ENCODE measurements around the gene VAX1.
"Not testable (repeated sequence)": the region's sequence is repeated elsewhere in the genome, so short reads cannot be mapped to it uniquely, and the experiment has no call there.

Gene VAX1, protein sequence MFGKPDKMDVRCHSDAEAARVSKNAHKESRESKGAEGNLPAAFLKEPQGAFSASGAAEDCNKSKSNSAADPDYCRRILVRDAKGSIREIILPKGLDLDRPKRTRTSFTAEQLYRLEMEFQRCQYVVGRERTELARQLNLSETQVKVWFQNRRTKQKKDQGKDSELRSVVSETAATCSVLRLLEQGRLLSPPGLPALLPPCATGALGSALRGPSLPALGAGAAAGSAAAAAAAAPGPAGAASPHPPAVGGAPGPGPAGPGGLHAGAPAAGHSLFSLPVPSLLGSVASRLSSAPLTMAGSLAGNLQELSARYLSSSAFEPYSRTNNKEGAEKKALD

DNA sequence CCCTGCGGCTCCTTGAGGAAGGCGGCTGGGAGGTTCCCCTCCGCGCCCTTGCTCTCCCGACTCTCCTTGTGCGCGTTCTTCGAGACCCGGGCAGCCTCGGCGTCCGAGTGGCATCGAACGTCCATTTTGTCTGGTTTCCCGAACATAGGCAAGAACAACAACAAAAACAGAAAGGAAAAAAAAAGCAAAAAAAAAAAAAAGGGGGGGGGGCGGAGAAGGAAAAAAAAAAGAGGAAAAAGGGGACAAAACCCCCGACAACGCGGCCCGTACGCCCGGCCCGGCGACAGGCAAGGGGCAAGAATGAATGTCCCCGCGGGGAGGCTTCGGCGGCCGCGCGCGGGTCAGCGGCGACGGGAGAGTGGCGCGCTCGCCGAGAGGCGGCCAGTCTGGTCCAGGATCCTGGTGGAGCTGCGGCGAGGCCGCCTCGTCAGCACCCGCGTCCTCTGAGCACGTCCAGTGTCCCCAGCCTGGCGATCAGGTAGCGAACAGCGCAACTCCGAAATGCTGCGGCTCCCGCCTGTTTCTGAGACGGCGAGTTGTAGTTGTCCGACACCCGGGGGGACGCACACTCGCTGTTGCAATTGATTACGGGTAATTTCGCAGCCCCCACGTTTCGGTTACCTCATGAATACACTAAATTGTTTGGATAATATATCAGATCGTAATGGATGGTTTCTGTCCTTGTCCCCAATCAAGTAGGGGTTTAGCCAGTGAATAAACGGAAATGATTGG is at the start of gene VAX1:
Gene VAX1 (minus strand): TSS at position 360 of the 732 bp plus-strand sequence. CDS start 214 bp downstream, at position 146.
- DNase-seq = peak; percentile 5

DNA sequence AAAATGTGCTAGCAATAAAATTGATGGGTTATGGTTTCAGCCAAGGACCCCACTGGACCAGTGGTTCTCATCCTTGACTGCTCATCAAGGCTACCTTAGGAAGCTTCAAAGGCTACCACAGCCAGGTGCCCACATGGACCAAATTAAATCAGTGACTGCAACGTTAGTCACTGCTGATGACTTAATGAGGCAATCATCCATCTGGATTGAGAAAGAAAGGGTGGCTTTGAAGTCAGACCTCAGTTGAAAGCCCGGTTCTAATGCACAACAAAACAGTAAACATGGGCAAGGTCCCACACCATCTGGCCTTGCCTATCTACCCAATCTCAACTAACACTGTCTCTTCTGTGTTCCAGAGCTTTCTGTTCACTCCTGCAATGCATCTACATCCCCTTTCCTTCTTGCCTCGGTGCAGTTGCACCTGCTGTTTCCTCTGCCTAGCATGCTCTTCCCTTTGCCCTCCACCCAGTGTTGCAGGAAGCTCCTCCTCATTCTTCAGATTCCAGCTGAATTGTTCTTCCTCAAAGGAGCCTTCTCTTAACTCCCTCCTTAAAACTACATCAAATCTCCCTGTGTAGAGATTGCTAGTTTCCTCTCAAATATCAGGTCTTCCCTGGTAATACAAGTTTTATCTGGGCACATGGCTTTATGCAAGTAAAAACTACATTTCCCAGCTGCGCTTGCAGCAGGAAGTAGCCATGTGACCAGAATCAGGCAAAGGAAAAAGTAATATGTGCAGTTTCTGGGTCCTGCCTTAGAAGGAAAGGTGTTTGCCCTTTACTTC is 49.0 kb upstream of the VAX1 start:
- DNase-seq = no peak

DNA sequence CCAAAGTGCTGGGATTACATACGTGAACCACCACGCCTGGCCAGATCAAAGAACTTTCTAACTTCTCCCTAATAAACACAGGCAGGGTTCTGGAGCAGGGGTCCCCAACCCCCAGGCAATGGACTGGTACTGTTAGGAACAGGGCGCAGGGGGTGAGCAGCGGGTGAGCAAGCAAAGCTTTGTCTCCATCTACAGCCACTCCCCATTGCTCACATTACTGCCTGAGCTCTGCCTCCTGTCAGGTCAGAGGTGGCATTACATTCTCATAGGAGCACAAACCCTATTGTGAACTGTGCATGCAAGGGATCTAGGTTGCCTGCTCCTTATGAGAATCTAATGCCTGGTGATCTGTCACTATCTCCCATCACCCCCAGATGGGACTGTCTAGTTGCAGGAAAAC is 47.7 kb upstream of the VAX1 start:
- not testable (repeated sequence) for DNase-seq

DNA sequence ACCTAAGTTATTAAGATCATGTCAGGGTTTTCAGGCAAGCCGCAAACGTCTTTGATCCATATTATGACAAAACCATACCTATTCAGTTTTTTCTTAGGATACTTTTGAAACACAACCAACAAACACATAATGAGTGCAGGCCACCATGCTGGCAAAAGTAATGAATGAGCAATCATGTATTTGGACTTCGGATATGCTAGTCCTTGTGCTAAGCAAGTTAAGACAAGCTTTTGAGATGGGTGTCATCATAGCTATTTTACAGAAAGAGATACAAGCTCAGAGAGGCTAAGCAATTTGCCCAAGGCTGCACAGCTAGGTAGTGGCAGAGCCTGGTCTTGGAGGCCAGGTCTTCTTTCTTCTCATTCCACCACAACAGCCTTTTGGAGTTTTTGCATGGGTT is 46.8 kb upstream of the VAX1 start:
- no peak for DNase-seq

DNA sequence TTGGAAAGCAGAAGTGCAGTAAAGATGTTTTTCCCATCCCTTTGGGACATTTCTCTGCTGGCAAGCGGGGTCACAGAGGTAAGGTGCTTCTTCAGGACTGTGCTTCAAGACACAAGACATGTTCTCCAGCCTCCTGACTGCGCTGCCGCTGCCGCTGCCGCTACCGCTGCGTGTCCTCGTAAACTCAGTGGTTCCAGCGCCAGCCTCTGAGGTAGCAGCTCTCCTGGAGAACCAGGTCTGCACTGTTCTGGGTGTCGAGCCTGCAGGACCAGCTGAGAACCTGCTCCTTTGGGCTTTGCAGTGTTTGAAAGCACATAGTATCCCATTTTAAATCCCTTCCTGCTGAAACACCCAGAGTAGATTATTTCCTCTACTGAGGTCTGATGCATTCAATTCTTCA is 46.2 kb upstream of the VAX1 start:
- DNase-seq = no peak

DNA sequence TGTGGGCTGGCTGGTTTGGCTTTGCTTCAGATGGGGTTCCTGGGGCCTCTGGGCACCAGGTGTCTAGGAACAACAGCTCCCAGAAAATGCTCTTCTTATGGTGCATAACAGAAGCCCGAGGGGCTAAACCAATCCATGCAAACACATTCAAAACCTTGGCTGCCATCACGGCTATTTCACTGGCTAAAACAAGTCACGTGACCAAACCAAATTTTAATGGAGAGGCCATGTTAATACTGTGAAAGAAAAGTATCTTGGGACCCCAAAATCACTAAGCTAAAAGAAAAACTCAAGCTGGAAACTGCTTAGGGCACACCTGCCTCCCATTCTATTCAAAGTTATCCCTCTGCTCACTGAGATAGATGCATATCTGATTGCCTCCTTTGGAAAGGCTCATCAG is 40.1 kb upstream of the VAX1 start:
- no peak for DNase-seq

DNA sequence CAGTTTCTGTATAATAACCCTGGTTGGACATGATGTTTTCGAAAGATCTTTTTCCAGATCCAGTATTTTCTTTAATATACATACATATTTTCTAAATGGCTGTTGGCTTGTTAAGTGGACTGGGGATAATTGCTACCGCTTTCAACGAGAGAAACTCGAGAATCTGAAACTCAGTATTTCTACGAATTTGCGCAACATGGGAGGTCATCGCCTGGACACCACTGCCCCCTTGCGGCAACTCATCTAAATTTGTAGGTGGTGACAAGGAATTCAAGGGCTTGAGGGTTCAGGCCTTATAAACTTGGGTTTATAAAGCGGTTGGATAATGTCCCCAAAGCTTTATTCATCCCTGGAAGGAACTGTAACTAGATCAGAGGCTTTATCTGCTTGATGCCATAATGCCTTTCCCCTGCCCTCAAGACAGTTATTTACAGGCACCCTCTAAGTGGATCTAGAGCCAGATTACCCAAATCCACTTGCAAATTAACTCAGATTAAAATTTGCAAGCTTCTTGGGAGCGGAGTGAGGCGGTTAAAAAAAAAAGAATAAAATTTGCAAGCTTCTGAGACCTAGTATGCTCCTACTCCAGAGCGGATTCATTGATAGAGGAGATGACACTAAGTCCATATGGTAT is 37.9 kb upstream of the VAX1 start:
- peak; percentile 86 for DNase-seq

DNA sequence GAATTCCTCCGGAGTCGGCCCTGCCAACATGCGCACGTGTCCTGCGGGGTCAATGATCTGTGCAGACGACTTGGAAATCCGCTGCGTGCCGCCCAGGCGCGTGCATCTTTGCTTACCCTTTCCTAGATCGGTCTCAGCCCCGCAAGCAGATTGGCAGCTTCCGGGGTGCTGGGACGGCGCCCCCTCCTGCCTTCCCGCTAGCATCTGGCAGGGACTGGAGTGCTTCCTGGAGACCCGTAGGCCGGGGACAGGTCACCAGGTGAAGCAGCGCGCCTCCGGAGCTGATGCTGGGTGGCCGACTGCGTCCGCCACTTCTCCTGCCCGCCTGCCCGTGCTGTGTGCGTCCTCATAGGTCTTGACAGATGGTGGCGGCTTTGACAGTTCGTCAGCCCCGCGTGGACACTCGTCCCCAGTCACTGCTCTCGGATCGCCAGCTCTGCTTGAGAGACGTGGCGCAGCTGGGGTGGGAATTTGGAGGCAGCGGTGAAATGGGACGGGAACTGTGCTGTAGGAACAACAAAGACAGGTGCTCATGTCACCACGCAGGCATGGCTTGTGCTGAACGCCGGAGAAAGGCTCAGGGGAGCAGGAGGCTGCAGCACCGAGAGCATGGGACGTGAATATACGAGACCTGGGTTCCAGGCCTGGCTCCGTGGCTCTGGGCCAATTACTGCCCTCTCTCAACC is 37.3 kb upstream of the VAX1 start:
- no peak for DNase-seq

DNA sequence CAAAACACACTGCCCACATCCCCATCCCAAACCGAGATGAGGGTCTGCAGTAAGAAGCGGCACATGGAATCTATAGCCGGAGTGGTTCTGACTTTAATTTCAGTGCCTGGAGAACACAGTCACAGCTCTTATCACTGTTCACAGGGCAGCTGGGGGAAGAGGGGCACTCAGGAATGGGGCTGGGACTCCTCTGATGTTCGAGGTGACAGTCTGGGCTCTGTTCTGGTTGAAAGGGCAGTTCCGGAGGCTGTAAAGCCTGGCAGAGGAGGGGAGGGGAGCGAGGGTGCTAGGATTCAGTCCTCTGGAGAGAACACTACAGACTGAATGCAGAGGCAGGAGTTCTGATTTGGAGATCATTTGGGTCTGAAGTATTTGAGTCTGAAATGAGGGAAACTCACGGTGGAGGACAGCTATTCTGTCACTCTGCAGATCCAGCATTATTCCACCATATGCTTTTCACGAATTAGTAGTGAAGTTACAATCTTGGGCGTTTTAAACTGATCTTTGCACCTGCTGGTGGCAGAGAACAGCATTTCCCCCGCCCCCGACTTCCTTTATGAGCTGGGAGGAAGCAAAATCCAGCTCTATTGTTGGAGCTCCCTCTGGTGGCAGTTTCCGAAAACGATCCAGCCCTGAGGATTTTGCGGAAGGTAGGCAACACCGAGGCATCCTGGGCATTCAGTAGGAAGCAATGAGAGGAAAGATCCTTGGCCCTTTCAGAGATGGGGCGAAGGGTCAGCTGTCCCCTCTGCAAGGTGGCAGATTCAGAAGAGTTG is 36.6 kb upstream of the VAX1 start:
- DNase-seq = peak; percentile 91

DNA sequence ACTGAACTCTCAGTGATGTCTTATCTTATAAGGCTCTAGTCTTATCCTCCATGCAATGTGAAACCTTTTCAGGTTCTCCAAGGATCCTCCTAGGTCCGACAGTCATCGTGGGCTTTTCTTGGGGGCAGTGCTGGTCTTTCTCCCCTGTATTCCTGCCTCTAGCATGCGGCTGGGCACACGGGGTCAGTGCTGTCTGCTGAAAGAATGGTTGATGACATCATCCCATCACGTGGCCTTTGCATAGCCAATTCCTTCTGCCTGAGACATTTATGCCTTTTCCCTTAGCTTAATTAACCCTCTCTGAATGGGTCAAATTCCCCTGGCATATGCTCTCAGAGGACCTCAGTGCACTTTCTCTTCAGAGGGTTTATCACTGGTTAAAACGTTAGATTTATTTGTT is 32.2 kb upstream of the VAX1 start:
- DNase-seq = no peak

DNA sequence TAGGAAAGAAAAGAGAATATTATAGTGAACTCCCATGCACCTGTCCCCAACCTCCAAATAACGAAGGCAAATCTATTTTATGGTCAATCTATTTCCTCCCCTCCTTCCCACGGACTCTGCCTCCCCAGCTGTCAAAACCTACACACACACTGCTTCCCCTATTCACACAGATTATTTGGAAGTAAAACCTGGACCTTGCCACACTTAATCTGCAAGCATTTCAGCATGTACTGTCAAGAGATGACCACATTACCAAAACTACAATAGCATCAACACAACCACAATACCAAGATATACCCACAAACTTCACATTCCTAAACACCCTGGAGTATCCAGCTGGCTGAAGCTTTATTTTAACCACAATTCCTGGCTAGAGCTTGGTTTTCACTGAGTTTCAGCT is 31.4 kb upstream of the VAX1 start:
- no peak for DNase-seq

DNA sequence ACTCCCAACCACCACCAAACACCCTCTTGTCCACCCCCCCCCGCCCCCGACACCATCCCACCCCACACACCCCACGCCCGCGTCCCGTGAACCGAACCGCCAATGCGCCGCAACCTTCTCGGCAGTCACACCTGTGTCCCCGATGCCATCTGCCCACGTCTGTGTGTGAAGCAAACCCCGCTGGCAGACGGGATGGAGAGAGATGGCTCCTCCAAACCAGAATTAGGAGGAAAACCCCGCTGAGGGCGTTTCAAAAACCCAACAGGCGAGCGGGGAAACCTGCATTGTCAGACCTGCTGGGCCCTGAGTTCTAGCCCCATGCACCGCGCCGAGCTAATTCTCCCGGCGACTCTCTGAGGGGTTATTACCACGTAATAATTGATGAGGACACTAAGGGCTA is 30.7 kb upstream of the VAX1 start:
- peak; percentile 8 for DNase-seq

DNA sequence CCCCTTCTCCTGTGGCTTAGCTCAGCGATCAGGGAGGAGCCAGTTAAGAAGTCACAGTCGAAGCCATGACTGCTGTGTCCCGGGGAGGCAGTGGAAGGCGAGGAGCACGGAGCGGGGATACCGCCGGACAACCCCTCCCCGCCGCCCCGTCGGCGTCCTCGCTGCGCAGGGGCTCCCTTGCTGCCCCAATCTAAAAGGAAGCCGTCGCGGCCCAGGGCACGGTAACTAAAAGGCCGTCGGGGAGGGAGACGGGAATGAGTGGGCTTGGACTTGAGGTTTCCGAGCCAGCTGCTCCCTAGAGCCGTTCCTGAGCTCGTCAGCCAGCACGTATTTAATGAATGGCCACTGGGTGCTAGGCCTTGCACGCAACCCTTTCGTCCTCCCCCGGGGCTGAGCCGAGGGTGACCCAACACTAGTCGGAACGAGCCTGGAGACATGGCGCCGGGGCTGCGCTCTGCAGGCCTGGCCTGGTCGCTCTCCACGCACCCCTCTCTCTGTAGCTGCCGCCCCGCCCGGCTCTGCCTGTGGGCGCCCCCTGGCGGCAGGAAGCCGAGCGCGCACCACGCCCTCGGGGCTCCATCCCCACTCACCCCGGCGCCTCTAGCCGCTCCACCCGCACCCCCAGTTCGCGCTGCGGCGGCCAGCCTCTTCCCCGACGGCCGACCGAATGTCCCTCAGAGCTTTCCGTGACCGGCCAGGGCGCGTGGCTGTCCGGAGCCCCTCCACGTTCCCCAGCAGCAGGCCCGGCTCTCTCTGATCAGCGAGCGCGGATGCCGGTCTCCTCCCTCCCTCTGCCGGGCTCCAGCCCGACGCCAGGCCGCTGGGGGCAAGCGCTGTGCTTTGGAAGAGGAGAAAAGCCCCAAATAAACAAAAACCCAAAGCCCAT is 30.0 kb upstream of the VAX1 start:
- DNase-seq = peak; percentile 80

DNA sequence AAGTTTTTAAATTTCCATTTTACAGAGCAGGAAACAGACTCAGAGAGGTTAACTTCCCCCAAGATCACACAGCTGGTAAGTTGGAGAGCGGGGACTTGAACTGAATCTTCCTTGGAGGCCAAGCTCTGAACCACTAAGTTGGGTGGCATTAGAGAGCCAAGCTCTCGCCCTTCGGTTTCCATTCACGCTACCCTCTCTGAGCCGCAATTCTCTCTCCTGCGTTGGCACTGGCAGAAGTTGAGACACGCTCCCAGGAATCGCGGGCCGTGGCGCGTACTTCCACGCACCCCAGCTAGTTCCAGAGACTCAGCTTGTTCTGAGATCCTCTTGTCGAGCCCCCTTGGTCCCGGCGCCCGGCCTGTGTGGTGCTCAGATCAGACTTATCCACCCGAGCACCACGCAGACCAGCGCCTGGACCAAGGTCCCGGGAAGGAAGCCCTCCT is 29.3 kb upstream of the VAX1 start:
- DNase-seq = peak; percentile 7

DNA sequence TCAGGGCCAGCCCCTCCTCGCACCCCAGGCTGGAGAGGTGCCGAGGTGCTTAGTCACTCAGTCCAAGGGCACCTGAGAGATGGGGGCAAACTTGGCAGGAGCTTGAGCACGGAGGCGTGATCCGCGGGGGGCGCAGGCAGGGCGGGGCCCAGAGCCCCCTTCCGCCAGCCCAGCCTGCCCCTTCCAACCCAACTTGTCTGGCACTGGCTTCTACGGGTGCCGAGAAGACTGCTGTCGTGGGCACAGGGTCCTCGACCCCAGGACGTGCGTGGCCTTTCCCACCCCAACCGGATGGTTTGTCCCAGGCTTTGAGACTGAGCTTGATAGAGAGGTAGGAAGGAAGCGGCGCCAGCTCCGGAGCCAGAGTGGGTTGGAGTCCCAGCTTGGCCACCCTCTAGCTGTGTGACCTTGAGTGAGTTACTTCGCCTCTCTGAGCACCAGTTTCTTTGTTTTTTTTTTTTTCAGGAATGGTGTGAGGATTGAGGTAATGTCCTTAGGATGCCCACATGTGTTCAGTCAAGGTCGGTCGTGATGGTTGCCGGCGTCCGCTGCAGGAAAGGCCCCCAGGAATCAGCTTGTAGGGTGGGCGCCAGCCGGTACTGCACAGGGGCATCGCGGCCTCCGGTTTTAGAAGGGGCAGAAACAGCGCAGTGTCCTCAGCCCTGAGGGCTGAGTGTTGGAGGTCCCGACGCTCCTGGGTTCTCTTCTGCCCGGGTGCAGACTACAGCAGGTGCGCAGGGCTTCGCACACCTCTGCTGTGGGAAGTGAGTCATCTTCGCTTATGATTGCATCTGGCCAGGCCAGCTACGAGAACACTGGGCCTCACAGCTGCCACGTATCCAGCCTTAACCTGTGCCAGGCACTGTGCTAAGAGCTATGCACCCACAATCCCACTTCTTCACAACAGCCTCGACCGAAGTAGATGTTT is 28.6 kb upstream of the VAX1 start:
- DNase-seq = peak; percentile 20

DNA sequence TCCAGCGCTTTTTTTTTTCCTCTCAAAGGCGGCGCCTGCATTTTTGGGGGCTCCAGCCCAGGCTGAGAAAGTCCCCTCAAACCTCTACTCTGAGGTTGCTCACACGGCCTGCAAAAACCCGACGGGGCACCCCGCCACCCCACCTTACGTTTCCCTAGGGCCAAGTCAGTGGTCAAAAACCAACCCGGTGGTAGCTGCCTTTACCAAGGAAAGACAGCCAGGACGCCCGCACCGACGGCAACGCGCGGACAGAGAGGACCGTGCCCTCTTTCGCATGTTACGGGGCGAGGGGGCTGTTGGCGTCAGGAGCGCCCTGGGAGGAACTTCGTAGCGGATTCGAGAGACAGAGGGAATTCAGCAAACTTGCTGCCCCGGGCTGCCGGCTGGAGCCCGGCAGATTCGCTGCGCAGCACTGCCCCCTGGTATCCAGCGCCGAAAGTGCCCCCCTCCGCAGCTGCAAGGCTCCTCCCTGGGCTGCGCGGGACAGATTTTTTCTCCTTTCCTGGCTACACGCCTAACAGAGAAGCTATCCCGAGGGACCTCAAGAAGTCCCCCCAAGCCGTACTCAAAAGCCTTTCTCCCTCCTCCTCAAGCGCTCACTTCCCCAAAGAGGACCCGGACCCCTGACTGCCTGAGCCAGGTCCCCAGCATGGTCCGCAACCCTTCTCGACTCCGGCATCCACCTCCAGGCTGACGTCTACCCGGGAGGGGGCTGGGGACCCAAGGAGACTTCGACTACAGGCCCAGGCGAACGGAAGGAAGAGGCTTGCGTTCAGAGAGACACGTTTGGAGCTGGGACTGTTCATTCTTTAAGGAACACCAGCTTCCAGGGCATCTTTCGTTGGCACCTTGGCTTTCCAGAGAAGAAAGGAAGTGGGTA is 27.7 kb upstream of the VAX1 start:
- peak; percentile 46 for DNase-seq

DNA sequence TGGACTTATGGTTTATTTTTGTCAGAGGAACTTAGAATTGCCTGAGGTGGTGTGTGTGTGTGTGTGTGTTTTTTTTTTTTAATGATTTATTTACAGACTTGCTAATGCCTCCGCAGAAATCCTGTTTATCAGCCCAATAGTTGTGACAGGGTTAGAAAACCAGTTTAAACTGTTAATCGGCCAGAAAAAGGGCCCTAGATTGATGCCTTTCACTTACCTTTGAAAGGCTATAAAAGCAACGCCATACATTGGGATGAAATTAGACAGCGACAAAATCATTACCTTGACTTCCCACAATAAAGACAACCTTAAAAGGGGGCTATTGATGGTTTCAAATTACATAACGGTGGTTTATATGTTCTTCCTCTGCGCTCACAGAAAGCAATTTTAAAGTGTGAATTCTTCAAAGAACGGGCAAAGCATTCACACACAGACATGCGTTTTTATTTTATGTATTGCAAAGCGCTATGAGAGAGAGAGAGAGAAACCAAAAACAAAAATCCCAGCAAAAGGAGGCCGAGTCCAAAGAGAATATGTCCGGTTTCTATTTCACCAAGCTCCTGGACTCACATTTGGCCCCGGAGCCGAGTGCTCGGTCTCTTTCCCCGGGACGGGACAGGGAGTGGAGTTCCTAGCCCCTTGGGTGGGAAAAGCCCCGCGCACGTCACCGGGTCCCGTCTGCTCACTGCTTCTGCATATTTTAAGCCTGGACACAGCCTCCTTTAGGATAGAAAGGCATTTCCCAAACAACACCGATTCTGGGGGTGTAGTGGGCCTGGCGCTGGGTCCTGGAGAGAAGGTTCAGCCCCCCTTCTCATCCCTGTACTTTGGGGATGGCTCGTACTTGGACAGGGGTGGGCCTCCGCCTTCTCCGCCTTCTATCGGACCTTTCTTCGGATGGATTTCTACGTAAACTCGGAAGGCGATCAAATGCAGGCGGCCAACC is 26.8 kb upstream of the VAX1 start:
- DNase-seq = no peak

Measured in stimulated activated CD4-positive, alpha-beta T cell treated with anti-CD3 and anti-CD28 coated beads, Interleukin-15, amount 100 ng/mL, for 24 hours (primary cell).